ENCODE results near the gene MAML3.

MAML3 gene

GRCh38 chr4:139783741-139784484 lies 370.1 kb downstream of the MAML3 start:
- DNase-seq (ENCODE audit: low read depth in 2 of 2) = no peak

GRCh38 chr4:139782926-139783522 lies 371.0 kb downstream of the MAML3 start:
- DNase-seq (ENCODE audit: low read depth in 2 of 2) = no peak

GRCh38 chr4:139781066-139781465 lies 372.9 kb downstream of the MAML3 start:
- DNase-seq (ENCODE audit: low read depth in 2 of 2) = no peak

- no peak for DNase-seq (ENCODE audit: low read depth in 2 of 2)
Measured at GRCh38 chr4:139779691-139780090, 374.3 kb downstream of the MAML3 start.

- no peak for DNase-seq (ENCODE audit: low read depth in 2 of 2)
Measured at GRCh38 chr4:139777757-139778156, 376.2 kb downstream of the MAML3 start.

GRCh38 chr4:139776235-139776634 lies 377.7 kb downstream of the MAML3 start:
- no peak for DNase-seq (ENCODE audit: low read depth in 2 of 2)

DNA sequence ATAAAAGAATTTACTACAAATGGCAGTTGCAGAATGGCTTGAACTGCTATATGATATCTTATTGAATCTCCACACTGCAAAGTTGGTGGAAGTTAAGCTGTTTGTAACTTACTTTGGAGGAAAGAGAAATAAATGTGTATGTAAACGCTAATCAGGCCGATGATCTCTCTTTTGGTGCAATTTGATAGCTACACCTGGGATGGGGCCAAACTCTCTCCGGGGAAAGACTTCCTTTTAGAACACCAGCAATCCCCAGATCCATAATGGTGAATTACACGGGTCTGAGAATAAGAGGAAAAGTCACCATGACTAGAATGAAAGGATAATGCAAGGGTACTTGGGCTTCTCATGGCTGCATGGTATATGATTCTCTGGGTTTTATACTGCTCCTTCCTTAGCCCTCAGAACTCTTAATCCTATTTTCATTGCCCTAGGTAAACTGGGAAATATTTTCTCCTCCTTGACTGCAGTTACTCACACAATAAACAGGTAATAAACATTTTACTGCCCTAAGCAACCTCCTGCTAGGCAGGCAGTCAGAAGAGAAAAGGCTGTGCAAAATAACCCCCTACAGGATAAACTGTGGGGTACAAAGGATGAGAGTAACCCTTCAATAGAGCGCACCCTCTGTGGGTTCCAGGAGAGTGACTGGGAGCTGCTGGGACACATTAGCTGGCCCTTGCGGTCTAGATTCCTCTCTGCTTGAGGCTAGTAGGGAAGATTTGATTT lies 379.1 kb downstream of the MAML3 start:
- no peak for DNase-seq (ENCODE audit: low read depth in 2 of 2)

- no peak for DNase-seq (ENCODE audit: low read depth in 2 of 2)
Measured at GRCh38 chr4:139773560-139774318, 380.2 kb downstream of the MAML3 start.

- no peak for DNase-seq (ENCODE audit: low read depth in 2 of 2)
Measured at GRCh38 chr4:139770361-139770760, 383.6 kb downstream of the MAML3 start.

DNA sequence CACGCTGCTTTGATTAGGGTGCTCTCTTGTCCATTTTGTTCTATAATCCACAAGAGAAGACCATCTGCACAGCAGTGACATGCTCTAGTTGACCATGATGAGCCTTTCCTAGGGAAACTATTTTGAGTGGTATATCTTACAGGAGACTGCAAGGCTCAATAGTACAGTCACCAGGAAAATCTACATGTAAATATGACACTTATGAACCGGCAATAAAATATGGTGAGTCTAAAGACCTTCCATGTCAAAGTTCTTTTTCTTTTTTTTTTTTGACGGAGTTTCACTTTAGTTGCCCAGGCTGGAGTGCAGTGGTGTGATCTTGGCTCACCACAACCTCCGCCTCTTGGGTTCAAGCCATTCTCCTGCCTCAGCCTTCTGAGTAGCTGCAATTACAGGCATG lies 384.6 kb downstream of the MAML3 start:
- no peak for DNase-seq (ENCODE audit: low read depth in 2 of 2)

DNA sequence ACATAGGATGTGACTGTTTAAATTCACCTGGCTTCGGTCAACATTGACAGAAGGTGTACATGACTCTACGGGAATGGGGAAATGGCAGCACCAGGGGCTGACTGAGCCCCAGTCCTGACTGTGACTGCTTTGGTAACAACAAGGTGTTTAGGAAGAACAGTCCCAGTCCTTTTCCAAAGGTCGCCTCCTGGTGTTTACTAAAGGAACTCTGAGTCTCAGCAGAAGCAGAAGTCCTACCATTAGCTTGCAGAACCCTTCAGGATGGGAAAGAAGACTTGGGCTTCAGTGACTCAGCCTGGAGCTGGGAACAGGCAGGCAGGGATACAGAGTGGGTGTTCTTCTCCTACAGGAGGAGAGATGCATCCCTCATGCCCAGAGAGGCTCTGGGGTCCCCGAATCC lies 385.1 kb downstream of the MAML3 start:
- DNase-seq (ENCODE audit: low read depth in 2 of 2) = no peak

DNA sequence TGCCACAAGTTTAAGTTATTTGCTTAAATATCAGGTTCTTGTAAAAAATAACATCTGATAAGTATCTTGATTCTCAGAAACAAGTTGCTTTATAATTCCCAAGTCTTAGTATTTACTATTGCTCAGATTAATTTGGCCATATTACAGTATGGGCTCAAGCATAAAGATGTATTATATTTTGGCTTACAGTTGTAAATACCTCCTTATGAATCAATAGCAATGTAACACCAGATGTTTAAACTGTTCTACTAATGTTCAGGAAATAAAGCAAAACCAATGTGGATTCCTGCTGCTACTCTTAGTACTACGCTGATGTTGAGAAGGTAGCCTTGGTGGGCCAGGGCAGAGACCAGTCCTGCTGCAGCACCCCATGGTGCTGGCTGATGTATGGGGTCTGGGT lies 385.6 kb downstream of the MAML3 start:
- no peak for DNase-seq (ENCODE audit: low read depth in 2 of 2)

- no peak for DNase-seq (ENCODE audit: low read depth in 2 of 2)
Measured at GRCh38 chr4:139767585-139767984, 386.4 kb downstream of the MAML3 start.

DNA sequence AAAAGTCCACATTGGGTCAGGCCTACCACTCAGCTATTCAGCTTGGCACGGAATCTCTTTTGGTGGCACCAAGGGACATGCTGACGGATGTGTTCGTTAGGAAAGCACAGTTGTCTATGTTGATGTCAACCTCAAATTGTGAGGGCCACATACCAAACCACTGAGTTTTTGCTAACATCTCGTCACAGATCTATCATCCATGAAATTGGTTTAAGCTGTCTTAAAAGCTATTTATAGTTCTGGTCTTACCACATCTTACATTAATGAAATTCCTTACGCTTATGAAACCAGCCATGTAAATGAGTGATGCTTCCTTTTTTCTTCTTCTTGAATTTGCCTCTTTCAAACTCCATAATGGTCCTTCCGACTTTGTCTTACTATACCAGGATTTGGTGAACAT lies 386.8 kb downstream of the MAML3 start:
- DNase-seq (ENCODE audit: low read depth in 2 of 2) = no peak

GRCh38 chr4:139764686-139765310 lies 389.2 kb downstream of the MAML3 start:
- DNase-seq (ENCODE audit: low read depth in 2 of 2) = no peak

DNA sequence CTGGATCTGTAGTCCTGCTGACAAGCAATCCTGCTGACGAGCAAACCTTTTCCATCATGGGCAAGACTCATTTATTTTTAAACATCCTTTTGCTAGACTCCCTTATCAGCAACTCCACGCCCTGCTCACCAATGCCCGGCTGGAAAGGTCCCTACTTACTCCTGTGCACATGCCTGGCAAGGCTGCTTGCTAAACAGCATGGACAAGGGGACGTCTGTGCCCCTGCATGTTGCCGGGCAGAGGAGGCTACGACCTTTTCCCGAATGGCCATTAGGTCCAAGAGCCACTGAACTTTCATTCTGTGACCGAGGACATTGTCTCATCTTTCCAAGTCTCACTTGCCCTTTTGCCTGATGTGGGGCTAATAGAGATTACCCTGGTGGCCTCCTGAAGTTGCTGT lies 389.8 kb downstream of the MAML3 start:
- no peak for DNase-seq (ENCODE audit: low read depth in 2 of 2)

GRCh38 chr4:139763672-139764071 lies 390.3 kb downstream of the MAML3 start:
- no peak for DNase-seq (ENCODE audit: low read depth in 2 of 2)

DNA sequence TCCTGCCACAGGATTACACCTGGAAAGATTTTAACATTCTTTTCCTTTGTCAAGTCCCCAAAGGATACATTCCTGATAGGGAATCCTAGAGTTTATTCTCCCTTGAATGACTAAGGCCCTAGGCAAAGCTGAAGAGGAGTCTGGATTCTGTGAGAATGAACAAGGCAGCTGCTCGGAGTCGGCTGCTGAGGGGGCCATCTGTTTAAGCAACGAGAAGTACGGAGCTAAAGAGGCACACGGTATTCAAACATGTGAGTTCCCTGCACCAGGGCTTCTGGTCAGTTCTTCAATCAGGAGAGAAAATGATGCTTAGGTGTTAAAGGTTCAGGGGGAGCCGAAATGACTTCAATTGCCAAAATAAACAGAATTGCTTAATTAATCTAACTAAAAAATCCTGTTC lies 390.8 kb downstream of the MAML3 start:
- no peak for DNase-seq (ENCODE audit: low read depth in 2 of 2)

DNA sequence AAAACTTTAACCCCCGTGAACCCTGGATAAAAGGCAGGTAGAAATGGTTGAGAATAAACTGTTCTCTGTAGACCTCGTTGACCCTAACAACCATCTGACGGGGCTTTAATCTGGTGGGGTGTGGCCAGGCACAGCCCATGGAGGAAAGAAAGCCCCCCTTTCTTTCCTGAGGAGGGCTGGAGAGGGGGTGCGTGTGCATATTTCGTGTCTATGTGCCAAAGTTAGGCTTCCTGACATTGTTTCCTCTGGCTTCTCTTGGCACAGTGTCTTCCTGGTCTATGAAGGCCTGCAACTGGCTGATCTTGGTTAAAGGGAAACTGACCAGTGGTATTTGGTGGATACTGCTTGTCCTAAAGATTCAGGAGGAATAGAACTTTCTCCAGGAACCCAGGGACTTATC lies 391.3 kb downstream of the MAML3 start:
- no peak for DNase-seq (ENCODE audit: low read depth in 2 of 2)

- no peak for DNase-seq (ENCODE audit: low read depth in 2 of 2)
Measured at GRCh38 chr4:139761461-139761860, 392.5 kb downstream of the MAML3 start.

DNA sequence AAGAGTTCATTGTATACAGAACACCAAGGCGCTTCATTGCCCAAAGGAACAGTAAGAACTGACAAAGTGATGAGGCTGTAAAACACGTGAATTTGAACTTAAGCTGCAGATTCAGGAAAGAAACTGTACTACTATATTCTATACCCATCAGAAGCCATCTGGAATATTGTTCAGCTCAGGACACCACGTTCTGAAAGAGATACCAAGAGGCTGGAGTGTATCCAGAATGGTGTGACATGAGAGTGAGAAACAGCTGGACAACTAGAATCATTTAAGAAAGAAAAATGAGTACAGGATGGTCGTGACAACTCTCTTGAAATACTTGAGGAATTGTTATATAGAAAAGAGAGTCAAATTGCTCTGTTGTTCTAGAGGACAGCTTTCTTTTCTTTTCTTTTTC lies 393.4 kb downstream of the MAML3 start:
- no peak for DNase-seq (ENCODE audit: low read depth in 2 of 2)

DNA sequence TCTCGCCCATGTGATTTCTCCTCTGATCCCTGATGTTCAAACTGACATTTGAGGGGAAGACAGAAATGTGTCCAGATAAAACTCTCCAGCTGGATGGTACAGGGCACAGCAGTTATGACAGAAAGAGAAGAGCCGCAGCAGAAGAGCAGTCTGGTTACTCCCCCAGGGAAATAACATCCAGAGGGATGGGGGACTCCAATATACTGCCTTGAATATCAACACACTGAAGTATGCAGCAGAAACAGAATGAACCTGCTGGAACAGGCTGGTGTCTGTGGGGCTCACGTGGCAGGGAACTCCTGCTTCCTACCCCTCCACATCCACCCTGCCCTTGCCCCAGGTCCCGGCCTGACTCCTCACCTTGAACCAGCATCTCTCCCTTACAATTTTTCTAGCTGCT lies 394.9 kb downstream of the MAML3 start:
- DNase-seq (ENCODE audit: low read depth in 2 of 2) = no peak
